Measurements from ENCODE around the gene TVP23C. TPM values are rescaled to one million over a fixed set of nuclear protein-coding genes. Genes with fewer than 3 reads are reported as not detected.

TVP23C gene
- total RNA-seq, 4 donors from 2014 or later, result 5.6 to 14.8 (median 8.2) TPM

- no peak overlapping the region for H3K4me3 ChIP-seq (ENCODE audit: low read depth, poor library complexity, severe bottlenecking)
- intact Hi-C loops (cut with DNase I; ENCODE audit: low total_unique reads), result no loop called here
- no peak for DNase-seq (ENCODE audit: low spot score in 2 of 2)
- TF ChIP-seq POLR2A (IDR thresholded peaks at IDR 0.05), result no peak
- TF ChIP-seq CTCF (IDR thresholded peaks at IDR 0.05), result no peak
- WGBS, 2 donors, result 54 to 67% methylated on average over 6 of the region's 6 CpGs
Measured at GRCh38 chr17:15480204-15480603, 83.1 kb downstream of the TVP23C start.

DNA sequence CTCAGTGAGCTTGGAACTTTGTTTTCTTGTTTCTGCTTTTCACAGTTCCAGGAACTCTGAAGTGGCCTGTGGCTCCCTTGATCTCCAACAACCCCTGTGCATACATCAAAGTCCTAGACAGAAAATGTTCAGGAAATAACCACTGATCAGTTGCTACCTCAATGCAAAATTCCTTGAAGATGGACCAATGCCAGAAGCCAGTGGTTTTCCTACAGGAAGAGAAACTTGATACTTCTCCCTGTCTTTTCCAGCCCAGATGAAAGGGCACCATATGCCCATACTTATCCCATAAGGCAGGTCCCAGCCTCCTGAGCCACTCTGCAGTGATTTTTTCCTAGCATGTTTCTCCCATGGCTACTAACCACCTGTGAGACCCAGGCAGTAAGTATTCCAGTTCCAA is 83.6 kb downstream of the TVP23C start:
- intact Hi-C loops (cut with DNase I; ENCODE audit: low total_unique reads), result no loop called here
- TF ChIP-seq POLR2A (IDR thresholded peaks at IDR 0.05), result no peak
- no peak for DNase-seq (ENCODE audit: low spot score in 2 of 2)
- H3K4me3 ChIP-seq (ENCODE audit: low read depth, poor library complexity, severe bottlenecking), result no peak overlapping the region

DNA sequence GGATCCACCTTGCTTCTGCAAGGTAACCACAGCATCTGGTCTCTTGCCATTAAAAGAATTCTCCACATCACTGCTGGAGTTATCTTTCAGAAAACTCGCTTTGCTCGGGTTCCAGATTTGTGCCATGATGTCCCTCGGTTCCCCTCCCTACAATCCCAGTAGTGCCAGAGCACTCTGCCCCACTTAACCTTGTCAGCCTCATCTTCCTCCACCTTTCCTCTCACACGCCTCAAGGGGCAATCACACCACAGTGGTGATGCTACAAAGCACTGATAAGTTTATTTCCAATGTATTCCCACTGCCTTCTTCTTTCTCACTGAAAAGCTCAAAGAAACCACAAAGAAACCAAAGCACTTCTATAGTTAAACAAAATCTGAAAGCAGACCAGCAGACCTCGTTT is 84.4 kb downstream of the TVP23C start:
- no peak for TF ChIP-seq POLR2A (IDR thresholded peaks at IDR 0.05)
- TF ChIP-seq CTCF (IDR thresholded peaks at IDR 0.05), result no peak
- WGBS, 2 donors, result 83 to 86% methylated on average over 5 of the region's 5 CpGs
- H3K4me3 ChIP-seq (ENCODE audit: low read depth, poor library complexity, severe bottlenecking), result no peak overlapping the region
- DNase-seq (ENCODE audit: low spot score in 2 of 2), result no peak
- intact Hi-C loops (cut with DNase I; ENCODE audit: low total_unique reads), result no loop called here

DNA sequence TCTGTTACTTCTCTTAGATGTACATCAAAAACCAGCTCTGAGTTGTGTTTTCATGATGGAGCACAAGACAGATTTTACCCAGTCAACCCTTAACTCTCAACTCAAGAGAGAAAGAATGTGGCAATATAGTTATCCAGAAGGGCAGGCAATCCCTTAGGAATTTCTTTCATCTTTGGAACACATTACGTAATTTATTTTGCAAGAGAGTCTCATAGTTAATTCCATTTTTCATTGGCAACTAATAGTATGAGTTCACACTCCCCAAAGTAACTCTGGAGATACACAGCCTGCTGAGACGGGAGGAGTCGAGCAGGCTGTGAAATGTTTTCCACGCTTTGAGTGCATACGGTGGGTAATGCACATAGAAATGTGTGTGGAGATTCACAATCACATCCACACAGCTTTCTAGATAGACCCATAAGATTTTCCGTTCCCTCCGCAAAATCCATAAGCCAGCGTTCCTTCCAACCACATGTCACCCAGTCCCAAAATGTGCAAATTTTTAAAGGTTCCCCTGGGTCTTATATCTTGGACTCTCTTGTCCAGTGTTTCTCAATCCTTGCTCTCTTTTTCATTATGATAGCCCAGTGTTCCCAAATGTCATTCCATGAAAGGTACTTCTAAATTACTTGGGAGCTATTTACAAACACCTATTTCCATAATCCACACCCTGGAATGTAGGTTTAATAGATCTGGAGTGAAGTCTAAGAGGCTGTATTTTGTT is 87.5 kb downstream of the TVP23C start:
- TF ChIP-seq CTCF (IDR thresholded peaks at IDR 0.05) (no peak), POLR2A (IDR thresholded peaks at IDR 0.05) (no peak)
- 64 to 67% methylated on average over 8 of the region's 8 CpGs for WGBS, 2 donors

GRCh38 chr17:15472891-15473290 is 90.4 kb downstream of the TVP23C start:
- DNase-seq (ENCODE audit: low spot score in 2 of 2), result no peak
- H3K4me3 ChIP-seq (ENCODE audit: low read depth, poor library complexity, severe bottlenecking), result no peak overlapping the region
- 65 to 100% methylated on average over 3 of the region's 3 CpGs for WGBS, 2 donors
- intact Hi-C loops (cut with DNase I; ENCODE audit: low total_unique reads), result no loop called here
- TF ChIP-seq POLR2A (IDR thresholded peaks at IDR 0.05) (no peak), CTCF (IDR thresholded peaks at IDR 0.05) (no peak)

More for the DNA sequence above, 87.5 kb downstream of the TVP23C start:
- no peak overlapping the region for H3K4me3 ChIP-seq (ENCODE audit: low read depth, poor library complexity, severe bottlenecking)
- intact Hi-C loops (cut with DNase I; ENCODE audit: low total_unique reads), result no loop called here
- no peak for DNase-seq (ENCODE audit: low spot score in 2 of 2)

- H3K4me3 ChIP-seq (ENCODE audit: low read depth, poor library complexity, severe bottlenecking), result no peak overlapping the region
- intact Hi-C loops (cut with DNase I; ENCODE audit: low total_unique reads), result no loop called here
- 64 to 65% methylated on average over 7 of the region's 7 CpGs for WGBS, 2 donors
- TF ChIP-seq CTCF (IDR thresholded peaks at IDR 0.05), result no peak
- no peak for DNase-seq (ENCODE audit: low spot score in 2 of 2)
Measured at GRCh38 chr17:15470536-15470935, 92.7 kb downstream of the TVP23C start.

All from lower leg skin (tissue), 4 donors.